WTC11 (cell line): ENCODE measurements around the gene ACOD1.

Experiments
- CREB1 ChIP-seq: sonication (generic); formaldehyde crosslinking; IDR thresholded peaks from 2 replicates; pipeline ENCODE4 v1.8.0; 2023; ENCODE audit warnings: mild to moderate bottlenecking, missing genetic modification reagents
- CTCF ChIP-seq: fragments of 200-600 bp; IDR thresholded peaks from 2 replicates; pipeline ENCODE4 v1.8.0; 2022; ENCODE audit warnings: antibody characterized with exemption
- ESRRA ChIP-seq: sonication (generic); formaldehyde crosslinking; IDR thresholded peaks from 2 replicates; pipeline ENCODE4 v1.8.1; 2022; ENCODE audit warnings: mild to moderate bottlenecking, missing genetic modification reagents, borderline replicate concordance
- ETV6 ChIP-seq: sonication (generic); formaldehyde crosslinking; IDR thresholded peaks from 2 replicates; pipeline ENCODE4 v1.8.1; 2022; ENCODE audit warnings: mild to moderate bottlenecking, missing genetic modification reagents
- TEAD1 ChIP-seq: sonication (generic); formaldehyde crosslinking; IDR thresholded peaks from 2 replicates; pipeline ENCODE4 v1.8.0; 2022; ENCODE audit warnings: mild to moderate bottlenecking, missing genetic modification reagents
- ZNF232 ChIP-seq: sonication (generic); formaldehyde crosslinking; IDR thresholded peaks from 2 replicates; pipeline ENCODE4 v1.8.0; 2022; ENCODE audit warnings: mild to moderate bottlenecking, missing genetic modification reagents
- TF ChIP-seq, protein P1 (sequence below): sonication (generic); formaldehyde crosslinking; IDR thresholded peaks from 2 replicates; pipeline ENCODE4 v1.8.1; 2022; ENCODE audit warnings: low read depth, missing genetic modification reagents, borderline replicate concordance

DNA sequence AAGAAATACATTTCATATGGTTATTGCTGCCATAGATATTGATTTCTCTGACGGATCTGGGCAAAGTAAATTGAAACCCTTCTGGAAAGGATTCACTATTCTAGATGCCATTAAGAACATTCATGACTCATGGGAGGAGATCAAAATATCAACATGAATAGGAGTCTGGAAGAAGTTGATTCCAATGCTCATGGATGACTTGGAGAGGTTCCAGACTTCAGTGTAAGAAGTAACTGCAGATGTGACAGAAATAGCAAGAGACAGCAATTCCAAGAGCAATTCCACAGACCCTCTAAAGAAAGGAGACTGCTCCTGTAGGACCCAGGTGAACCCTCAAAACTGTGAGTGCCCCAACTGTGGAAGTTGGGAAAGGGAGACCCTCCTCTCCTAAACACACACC, 31.2 kb upstream of the ACOD1 start:
- TF ChIP-seq CTCF (no peak), ETV6 (no peak), CREB1 (CRISPR knock-in tag) (no peak), ESRRA (no peak), ZNF232 (no peak), TEAD1 (CRISPR knock-in tag) (no peak)
- TF ChIP-seq, protein P1, sequence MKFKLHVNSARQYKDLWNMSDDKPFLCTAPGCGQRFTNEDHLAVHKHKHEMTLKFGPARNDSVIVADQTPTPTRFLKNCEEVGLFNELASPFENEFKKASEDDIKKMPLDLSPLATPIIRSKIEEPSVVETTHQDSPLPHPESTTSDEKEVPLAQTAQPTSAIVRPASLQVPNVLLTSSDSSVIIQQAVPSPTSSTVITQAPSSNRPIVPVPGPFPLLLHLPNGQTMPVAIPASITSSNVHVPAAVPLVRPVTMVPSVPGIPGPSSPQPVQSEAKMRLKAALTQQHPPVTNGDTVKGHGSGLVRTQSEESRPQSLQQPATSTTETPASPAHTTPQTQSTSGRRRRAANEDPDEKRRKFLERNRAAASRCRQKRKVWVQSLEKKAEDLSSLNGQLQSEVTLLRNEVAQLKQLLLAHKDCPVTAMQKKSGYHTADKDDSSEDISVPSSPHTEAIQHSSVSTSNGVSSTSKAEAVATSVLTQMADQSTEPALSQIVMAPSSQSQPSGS (CRISPR knock-in tag) = no peak
